ENCODE results near the gene PEAK1.

PEAK1 gene

DNA sequence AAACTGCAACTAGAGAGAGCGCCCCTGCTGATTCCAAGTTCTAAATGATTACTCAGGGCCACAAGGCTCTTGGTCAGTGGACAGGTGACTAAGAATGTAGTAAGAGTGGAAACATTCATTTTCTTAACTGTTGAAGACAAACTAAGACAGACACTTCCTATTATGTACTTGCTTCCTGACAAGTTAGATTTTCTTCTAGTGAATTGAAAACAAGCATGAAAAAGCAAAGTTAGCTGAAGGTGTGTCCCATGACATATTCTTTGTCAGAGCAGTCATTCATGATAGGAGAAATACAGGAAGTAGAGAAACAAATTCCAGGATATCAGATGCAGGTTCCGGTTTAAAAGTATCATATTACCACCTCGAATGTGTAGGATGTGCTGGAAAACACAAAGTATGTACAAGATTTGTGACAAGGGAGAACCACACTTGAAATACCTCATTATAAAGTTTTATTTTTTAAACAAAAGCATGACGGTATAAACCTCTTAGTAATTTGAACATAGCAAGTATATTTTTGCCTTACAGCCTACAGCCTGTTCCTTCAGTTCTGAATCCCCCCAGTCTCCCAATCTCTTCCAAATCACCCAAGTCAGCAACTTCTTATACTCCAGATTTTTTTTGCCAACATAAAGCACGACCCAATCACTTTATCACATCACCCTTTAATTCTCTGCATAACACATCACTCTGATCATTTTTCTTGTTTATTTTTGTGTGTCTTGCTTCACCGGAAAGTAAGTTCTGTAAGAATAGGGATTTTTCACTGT, 355.2 kb downstream of the PEAK1 start:
- TF ChIP-seq, protein P1, sequence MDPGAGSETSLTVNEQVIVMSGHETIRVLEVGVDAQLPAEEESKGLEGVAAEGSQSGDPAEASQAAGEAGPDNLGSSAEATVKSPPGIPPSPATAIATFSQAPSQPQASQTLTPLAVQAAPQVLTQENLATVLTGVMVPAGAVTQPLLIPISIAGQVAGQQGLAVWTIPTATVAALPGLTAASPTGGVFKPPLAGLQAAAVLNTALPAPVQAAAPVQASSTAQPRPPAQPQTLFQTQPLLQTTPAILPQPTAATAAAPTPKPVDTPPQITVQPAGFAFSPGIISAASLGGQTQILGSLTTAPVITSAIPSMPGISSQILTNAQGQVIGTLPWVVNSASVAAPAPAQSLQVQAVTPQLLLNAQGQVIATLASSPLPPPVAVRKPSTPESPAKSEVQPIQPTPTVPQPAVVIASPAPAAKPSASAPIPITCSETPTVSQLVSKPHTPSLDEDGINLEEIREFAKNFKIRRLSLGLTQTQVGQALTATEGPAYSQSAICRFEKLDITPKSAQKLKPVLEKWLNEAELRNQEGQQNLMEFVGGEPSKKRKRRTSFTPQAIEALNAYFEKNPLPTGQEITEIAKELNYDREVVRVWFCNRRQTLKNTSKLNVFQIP (CRISPR knock-in tag; IDR thresholded peaks at IDR 0.05; ENCODE audit: borderline replicate concordance, low read depth), result no peak
- TF ChIP-seq PPARA (CRISPR knock-in tag; IDR thresholded peaks at IDR 0.05; ENCODE audit: borderline replicate concordance) (no peak), SNAI2 (CRISPR knock-in tag; IDR thresholded peaks at IDR 0.05) (no peak), GLIS3 (CRISPR knock-in tag; IDR thresholded peaks at IDR 0.05) (no peak), CREB5 (CRISPR knock-in tag; IDR thresholded peaks at IDR 0.05; ENCODE audit: low read depth) (no peak), CSDC2 (CRISPR knock-in tag; IDR thresholded peaks at IDR 0.05) (no peak), ZNF70 (CRISPR knock-in tag; IDR thresholded peaks at IDR 0.05) (no peak), ZNF565 (CRISPR knock-in tag; conservative IDR thresholded peaks at IDR 0.05; ENCODE audit: low read depth) (no peak), ESRRG (CRISPR knock-in tag; IDR thresholded peaks at IDR 0.05) (no peak), RARB (CRISPR knock-in tag; IDR thresholded peaks at IDR 0.05) (no peak), ZNF8 (CRISPR knock-in tag; IDR thresholded peaks at IDR 0.05) (no peak), ZFP30 (CRISPR knock-in tag; IDR thresholded peaks at IDR 0.05) (no peak), TCF4 (CRISPR knock-in tag; IDR thresholded peaks at IDR 0.05; ENCODE audit: borderline replicate concordance) (no peak), TSHZ2 (CRISPR knock-in tag; IDR thresholded peaks at IDR 0.05) (no peak), ARNTL (CRISPR knock-in tag; IDR thresholded peaks at IDR 0.05; ENCODE audit: borderline replicate concordance, low read depth) (no peak), ZC3H10 (CRISPR knock-in tag; IDR thresholded peaks at IDR 0.05) (no peak), OSR1 (CRISPR knock-in tag; IDR thresholded peaks at IDR 0.05) (no peak)
- ATAC-seq, result peak; percentile 51

- TF ChIP-seq ZNF565 (CRISPR knock-in tag; conservative IDR thresholded peaks at IDR 0.05; ENCODE audit: low read depth) (no peak), ZNF70 (CRISPR knock-in tag; IDR thresholded peaks at IDR 0.05) (no peak), ISL1 (CRISPR knock-in tag; IDR thresholded peaks at IDR 0.05) (no peak), PATZ1 (CRISPR knock-in tag; IDR thresholded peaks at IDR 0.05; ENCODE audit: borderline replicate concordance) (no peak), CSRNP3 (CRISPR knock-in tag; IDR thresholded peaks at IDR 0.05) (no peak)
- no peak for ATAC-seq
These were observed 355.8 kb downstream of the PEAK1 start for GRCh38 chr15:77064063-77064462.

- no peak for ATAC-seq
- no peak for TF ChIP-seq TCF4 (CRISPR knock-in tag; IDR thresholded peaks at IDR 0.05; ENCODE audit: borderline replicate concordance)
- TF ChIP-seq ZNF70 (CRISPR knock-in tag; IDR thresholded peaks at IDR 0.05), result no peak
- no peak for TF ChIP-seq ISL1 (CRISPR knock-in tag; IDR thresholded peaks at IDR 0.05)
- TF ChIP-seq TSHZ2 (CRISPR knock-in tag; IDR thresholded peaks at IDR 0.05), result no peak
- TF ChIP-seq ZFP3 (CRISPR knock-in tag; IDR thresholded peaks at IDR 0.05), result no peak
- no peak for TF ChIP-seq ZNF8 (CRISPR knock-in tag; IDR thresholded peaks at IDR 0.05)
- no peak for TF ChIP-seq CSRNP3 (CRISPR knock-in tag; IDR thresholded peaks at IDR 0.05)
- TF ChIP-seq PATZ1 (CRISPR knock-in tag; IDR thresholded peaks at IDR 0.05; ENCODE audit: borderline replicate concordance), result no peak
- TF ChIP-seq ZNF565 (CRISPR knock-in tag; conservative IDR thresholded peaks at IDR 0.05; ENCODE audit: low read depth), result no peak
- no peak for TF ChIP-seq SNAI2 (CRISPR knock-in tag; IDR thresholded peaks at IDR 0.05)
These were observed 356.7 kb downstream of the PEAK1 start for GRCh38 chr15:77063249-77063648.

Measured in SK-N-SH treated with all-trans-retinoic acid at 6 μM for 48 hours (cell line).